BJ (cell line): ENCODE data around the gene LARP7. TPM values are rescaled to one million over a fixed set of nuclear protein-coding genes. Genes with fewer than 3 reads are reported as not detected.
A peak's percentile ranks its signal among the peaks of the same experiment; 100 is the strongest.

Experiments used
- CTCF ChIA-PET: fragments of 350-600 bp; formaldehyde crosslinking; extraction: SDS; loops from one replicate; lab custom pipeline; 2021; ENCODE audit warnings: antibody characterized with exemption, inconsistent platforms; lab: Yijun Ruan, JAX
- POLR2A ChIA-PET: fragments of 300-600 bp; sonication (Branson Sonifier 250); formaldehyde crosslinking; extraction: SDS; loops from one replicate; lab custom pipeline; 2021; ENCODE audit warnings: antibody characterized with exemption; lab: Charles Lee
- DNase-seq: peaks from one replicate; pipeline ENCODE4 v3.0.0-alpha.2; 2011; ENCODE audit warnings: low read depth
- H3K27me3 ChIP-seq: 2 replicates; pipeline ENCODE4 v1.6.0; 2011; ENCODE audit warnings: low read length; ENCODE audit not compliant: control insufficient read depth, insufficient read depth
- H3K36me3 ChIP-seq: 2 replicates; pipeline ENCODE4 v1.5.1; 2011; ENCODE audit warnings: low read length; ENCODE audit not compliant: control insufficient read depth, insufficient read depth
- H3K4me3 ChIP-seq: 2 replicates; pipeline ENCODE4 v1.5.1; 2011; ENCODE audit warnings: low read depth, mild to moderate bottlenecking, control low read depth, low read length
- CTCF ChIP-seq: IDR thresholded peaks from 2 replicates; pipeline ENCODE4 v1.5.1; 2011; ENCODE audit warnings: low read depth, mild to moderate bottlenecking, control low read depth, inconsistent platforms, low read length, moderate library complexity; ENCODE audit not compliant: insufficient read depth
- polyA plus RNA-seq: library from polyadenylated mRNA; depleted of rRNA; stranded (reverse); fragments of >200 nt; gene quantifications from 2 replicates; pipeline ENCODE4 v1.2.3, GENCODE V29; 2011; rRNA removed
- small RNA-seq: library from RNA; depleted of rRNA; stranded (forward); fragments of <200 nt; gene quantifications from one replicate; pipeline ENCODE3, GENCODE V24; 2012; ENCODE audit warnings: low replicate concordance, low read depth; ENCODE audit not compliant: insufficient read length

LARP7 gene
- polyA plus RNA-seq, 1 experiment: 6.3 TPM

- no peak overlapping the region for H3K4me3 ChIP-seq
- H3K27me3 ChIP-seq: peaks cover 16% of the 10 kb centered on the region
- no peaks in the 10 kb centered on the region for H3K36me3 ChIP-seq
- TF ChIP-seq CTCF: no peak
- ChIA-PET CTCF (interaction anchor here (1.5 kb wide), 1 partner anchor 15 kb away, joined by 5 read pairs; no protein-coding TSS in a partner anchor), POLR2A (no interaction called here)
- no peak for DNase-seq
Measured at GRCh38 chr4:112706840-112707207, 69.9 kb downstream of the LARP7 start.

Small RNAs within 50 kb of the gene (small RNA-seq; reads per million reads assigned to genes)
- gene MIR302A (636 reads per million, percentile 96 among the genes with 10 or more reads in this experiment), gene MIR302C (532 reads per million, percentile 96 among the genes with 10 or more reads in this experiment), gene MIR302D (109 reads per million, percentile 91 among the genes with 10 or more reads in this experiment), gene MIR367 (4.8 reads per million, percentile 60 among the genes with 10 or more reads in this experiment), gene WRBP1 (not detected)

Other genes starting within 250 kb of the LARP7 start
- gene NEUROG2, start 121.0 kb upstream of the LARP7 start, polyA plus RNA-seq: not detected in 2 replicates
- 1.4 and 3.0 TPM in 2 replicates for gene ZGRF1, start 234 bp upstream of the LARP7 start, polyA plus RNA-seq